CD4-positive, alpha-beta T cell (primary cell): ENCODE data around the gene C22orf39. TPM values are rescaled to one million over a fixed set of nuclear protein-coding genes. Genes with fewer than 3 reads are reported as not detected.

Experiments
- ATAC-seq: fragments of 200-7000 bp; cut with Tn5 transposase; one replicate; pipeline ENCODE4 v1.10.0; 2022; ENCODE audit warnings: mild to moderate bottlenecking; ENCODE audit not compliant: poor library complexity
- CTCF ChIA-PET: fragments of 350-600 bp; sonication (Branson Sonifier 250); formaldehyde crosslinking; loops from one replicate; lab custom pipeline; 2021; ENCODE audit warnings: antibody characterized with exemption, inconsistent platforms; lab: Charles Lee
- POLR2A ChIA-PET: fragments of 350-600 bp; sonication (Branson Sonifier 250); formaldehyde crosslinking; loops from one replicate; lab custom pipeline; 2021; ENCODE audit warnings: antibody characterized with exemption, inconsistent platforms; lab: Charles Lee
- DNase-seq, 14 experiments: peaks; one replicate each; pipeline ENCODE4 v3.0.0-alpha.2; 2013 to 2020; ENCODE audit warnings: mixed read lengths in 2 of 14
- H3K27ac ChIP-seq, 2 donors: one replicate each; pipeline versions ENCODE4 v1.5.1 to v1.7.0; 2013; ENCODE audit warnings: low read length in 2 of 2, low read depth in 1 of 2, mild to moderate bottlenecking in 1 of 2
- H3K27me3 ChIP-seq, 2 experiments: 1 replicate in 1 of 2; 2 replicates in 1 of 2; pipeline versions ENCODE4 v1.6.1 to v1.7.0; 2013; ENCODE audit warnings: low read length in 2 of 2, control low read depth in 1 of 2, mild to moderate bottlenecking in 1 of 2, moderate library complexity in 1 of 2; ENCODE audit not compliant: insufficient read depth in 2 of 2, control insufficient read depth in 1 of 2
- H3K36me3 ChIP-seq: one replicate; pipeline ENCODE4 v1.6.1; 2013; ENCODE audit warnings: low read length, control low read depth; ENCODE audit not compliant: insufficient read depth
- H3K4me1 ChIP-seq: one replicate; pipeline ENCODE4 v1.6.1; 2013; ENCODE audit warnings: low read length, control low read depth; ENCODE audit not compliant: insufficient read depth
- H3K4me3 ChIP-seq: one replicate; pipeline ENCODE4 v1.5.1; 2013; ENCODE audit warnings: mild to moderate bottlenecking, low read length, moderate library complexity
- H3K9me3 ChIP-seq, 2 experiments: 1 replicate in 1 of 2; 2 replicates in 1 of 2; pipeline versions ENCODE4 v1.6.1 to v1.7.0; 2013; ENCODE audit warnings: low read length in 2 of 2, mild to moderate bottlenecking in 2 of 2, control low read depth in 1 of 2, moderate library complexity in 1 of 2; ENCODE audit not compliant: control insufficient read depth in 1 of 2, insufficient read depth in 1 of 2
- H3K27ac Mint-ChIP-seq: one replicate; pipeline ENCODE4 v1.8.0; 2020; ENCODE audit warnings: mixed read lengths
- H3K27me3 Mint-ChIP-seq: one replicate; pipeline ENCODE4 v1.8.0; 2021; ENCODE audit warnings: mixed read lengths
- H3K36me3 Mint-ChIP-seq: one replicate; pipeline ENCODE4 v1.8.0; 2021; ENCODE audit warnings: low read depth, mixed read lengths
- H3K4me1 Mint-ChIP-seq: one replicate; pipeline ENCODE4 v1.8.0; 2021; ENCODE audit warnings: low read depth, mixed read lengths
- H3K4me3 Mint-ChIP-seq: one replicate; pipeline ENCODE4 v1.8.0; 2020; ENCODE audit warnings: mild to moderate bottlenecking, mixed read lengths
- H3K9me3 Mint-ChIP-seq: one replicate; pipeline ENCODE4 v1.8.0; 2020; ENCODE audit warnings: mixed read lengths
- CTCF ChIP-seq: fragments of 200-600 bp; IDR thresholded peaks from one replicate; pipeline ENCODE4 v1.8.0; 2022; ENCODE audit warnings: antibody characterized with exemption, mild to moderate bottlenecking
- intact Hi-C, 2 experiments: fragments of 100-400 bp; cut with DNase I in 1 of 2; cut with micrococcal nuclease in 1 of 2; formaldehyde crosslinking; loops; one replicate each; pipeline versions ENCODE4 v1.15.1 to v1.9.0; 2023 to 2025; cut with DNase I, micrococcal nuclease
- total RNA-seq, 174 experiments: library from RNA in 2 of 174; stranded (reverse) in 2 of 174; gene quantifications; one replicate each; pipeline ENCODE4 v1.2.3 and lab custom pipeline; 2021 to 2026

C22orf39 gene
- total RNA-seq, 2 experiments from 2014 or later = 30.2 to 32.6 TPM

- Histone ChIP-seq H3K4me1 (peaks cover 19% of the 10 kb centered on the region), H3K27me3 (no peaks in the 10 kb centered on the region), H3K4me3 (no peak overlapping the region), H3K9me3 (no peaks in the 10 kb centered on the region), H3K36me3 (peaks cover 5% of the 10 kb centered on the region), H3K27ac (no peak overlapping the region)
- no peak for TF ChIP-seq CTCF
- Mint-ChIP-seq H3K27me3 (no peaks in the 10 kb centered on the region), H3K4me3 (peak overlapping the region; percentile 96), H3K27ac (peak overlapping the region; percentile 100), H3K4me1 (peaks cover 30% of the 10 kb centered on the region), H3K9me3 (no peaks in the 10 kb centered on the region), H3K36me3 (peaks cover 11% of the 10 kb centered on the region)
- DNase-seq (no peak), ATAC-seq (no peak)
- CTCF ChIA-PET = no interaction called here
- POLR2A ChIA-PET = interaction anchor here (1.4 to 1.5 kb wide), 2 partner anchors 332 to 358 kb away, joined by 3 read pairs; partner anchors contain the start of gene DGCR2
- intact Hi-C loops = loop anchor here in 1 of 2 experiments (2.0 to 10.0 kb wide), 2 partner anchors 190 to 444 kb away; partner anchors contain the start of gene CLTCL1
These were observed 33.3 kb upstream of the C22orf39 start for GRCh38 chr22:19480789-19481188.

- no peaks in the 10 kb centered on the region for H3K9me3 Mint-ChIP-seq
- Histone ChIP-seq H3K9me3 (no peaks in the 10 kb centered on the region), H3K36me3 (peaks cover 10% of the 10 kb centered on the region), H3K27me3 (no peaks in the 10 kb centered on the region), H3K4me1 (peaks cover 22% of the 10 kb centered on the region), H3K4me3 (peak overlapping the region; percentile 75), H3K27ac (no peak overlapping the region)
- intact Hi-C loops = loop anchor here in 1 of 2 experiments (2.0 to 10.0 kb wide), 2 partner anchors 189 to 445 kb away; partner anchors contain the start of gene CLTCL1
- H3K27ac Mint-ChIP-seq = peak overlapping the region; percentile 100
- peak overlapping the region; percentile 96 for H3K4me3 Mint-ChIP-seq
- peaks cover 31% of the 10 kb centered on the region for H3K4me1 Mint-ChIP-seq
- no peak for TF ChIP-seq CTCF
- ChIA-PET CTCF (interaction anchor here (2.9 kb wide), 1 partner anchor 336 kb away, joined by 13 read pairs; the partner anchor contains the start of gene ESS2), POLR2A (interaction anchor here (0.6 to 3.8 kb wide), 21 partner anchors 9 to 637 kb away, joined by 3 to 54 read pairs (median 4); partner anchors contain the start of genes C22orf39, DGCR2, ESS2 and HIRA)
- ATAC-seq (no peak), DNase-seq (no peak)
- H3K36me3 Mint-ChIP-seq = peaks cover 17% of the 10 kb centered on the region
- H3K27me3 Mint-ChIP-seq = no peaks in the 10 kb centered on the region
These were observed 32.7 kb upstream of the C22orf39 start for GRCh38 chr22:19480173-19480568.

- Mint-ChIP-seq H3K27ac (peak within 1 kb of the TSS; percentile 100), H3K4me1 (peaks cover 31% of the 10 kb centered on the region)
- intact Hi-C loops = loop anchor here (1.0 to 10.0 kb wide), 11 partner anchors 32 to 445 kb away; partner anchors contain the start of genes C22orf39 (in 2 of the 2), ESS2 (in 2 of the 2), MRPL40 (in 2 of the 2) and CLTCL1 (in 1 of the 2)
These were observed 32.1 kb upstream of the C22orf39 start, which contains the start of gene CDC45 for GRCh38 chr22:19479355-19480172. Gene CDC45 (plus strand): TSS chr22:19479920. CDS start chr22:19479969, 49 bp downstream.

More at GRCh38 chr22:19479355-19480172, 32.1 kb upstream of the C22orf39 start, which contains the start of gene CDC45:
- DNase-seq = peak; percentile 88 to 98 (median 91)
- Histone ChIP-seq H3K4me1 (peaks cover 22% of the 10 kb centered on the region), H3K4me3 (peak within 1 kb of the TSS; percentile 75), H3K9me3 (no peaks in the 10 kb centered on the region), H3K27ac (peak within 1 kb of the TSS; percentile 95 to 98), H3K36me3 (peaks cover 16% of the 10 kb centered on the region), H3K27me3 (no peaks in the 10 kb centered on the region)
- peak; percentile 89 for ATAC-seq
- Mint-ChIP-seq H3K36me3 (peaks cover 22% of the 10 kb centered on the region), H3K9me3 (no peaks in the 10 kb centered on the region), H3K4me3 (peak within 1 kb of the TSS; percentile 96), H3K27me3 (no peaks in the 10 kb centered on the region)
- TF ChIP-seq CTCF = no peak
- CTCF ChIA-PET = interaction anchor here (0.6 to 2.9 kb wide), 2 partner anchors 179 to 335 kb away, joined by 3 to 13 read pairs; partner anchors contain the start of gene ESS2
- POLR2A ChIA-PET = interaction anchor here (0.6 to 3.8 kb wide), 24 partner anchors 9 to 1430 kb away, joined by 3 to 54 read pairs (median 4); partner anchors contain the start of genes C22orf39, DGCR2, ESS2 and HIRA
